Measurements from ENCODE around the gene CLEC11A.
A peak's percentile ranks its signal among the peaks of the same experiment; 100 is the strongest.

Gene CLEC11A

GRCh38 chr19:50725911-50726230 lies 2.7 kb downstream of the CLEC11A start:
- ChIA-PET CTCF (interaction anchor here (0.6 to 5.9 kb wide), 2 partner anchors 21 to 56 kb away, joined by 3 to 75 read pairs; no protein-coding TSS in a partner anchor), POLR2A (interaction anchor here (2.3 kb wide), 1 partner anchor 52 kb away, joined by 19 read pairs; no protein-coding TSS in a partner anchor)
- Histone ChIP-seq H3K27ac (ENCODE audit: extremely low read depth, low read depth, low read length) (peak overlapping the region; percentile 77; the same call in 1 of the 2 replicates), H3K4me1 (ENCODE audit: control insufficient read depth, insufficient read depth, low read length) (peaks cover 7% of the 10 kb centered on the region; the same call in 1 of the 2 replicates), H3K36me3 (ENCODE audit: control insufficient read depth in 2 of 2, insufficient read depth in 1 of 2, low read length in 2 of 2) (no peaks in the 10 kb centered on the region; a peak in 1 of 3 replicates), H3K9me3 (ENCODE audit: control insufficient read depth, insufficient read depth, low read depth, low read length) (no peaks in the 10 kb centered on the region), H3K4me3 (ENCODE audit: low read depth, low read length) (peak overlapping the region; percentile 78)
- TF ChIP-seq ZIC2 (tag by site-specific recombination; IDR thresholded peaks at IDR 0.05) = no peak
- TF ChIP-seq ZNF239 (tag by site-specific recombination; IDR thresholded peaks at IDR 0.05) = peak; percentile 96
- no peak for TF ChIP-seq ZNF777 (tag by site-specific recombination; IDR thresholded peaks at IDR 0.05; ENCODE audit: borderline replicate concordance)

GRCh38 chr19:50728084-50728737 lies 5.0 kb downstream of the CLEC11A start:
- Histone ChIP-seq H3K36me3 (ENCODE audit: control insufficient read depth in 2 of 2, insufficient read depth in 1 of 2, low read length in 2 of 2) (no peaks in the 10 kb centered on the region; a peak in 1 of 3 replicates), H3K27ac (ENCODE audit: extremely low read depth, low read depth, low read length) (no peak overlapping the region), H3K4me3 (ENCODE audit: low read depth, low read length) (no peak overlapping the region), H3K4me1 (ENCODE audit: control insufficient read depth, insufficient read depth, low read length) (peaks cover 7% of the 10 kb centered on the region; the same call in 1 of the 2 replicates), H3K9me3 (ENCODE audit: control insufficient read depth, insufficient read depth, low read depth, low read length) (no peaks in the 10 kb centered on the region)
- CTCF ChIA-PET = interaction anchor here (0.6 to 1.4 kb wide), 6 partner anchors 23 to 1195 kb away, joined by 3 to 4 read pairs (median 3); no protein-coding TSS in a partner anchor
- POLR2A ChIA-PET = interaction anchor here (0.6 to 1.4 kb wide), 3 partner anchors 10 to 66 kb away, joined by 3 to 5 read pairs (median 4); no protein-coding TSS in a partner anchor
- peak; percentile 76 for TF ChIP-seq SP3 (tag by site-specific recombination; IDR thresholded peaks at IDR 0.05)
- no peak for TF ChIP-seq ZNF138 (tag by site-specific recombination; IDR thresholded peaks at IDR 0.05; ENCODE audit: borderline replicate concordance)
- TF ChIP-seq PRDM6 (tag by site-specific recombination; IDR thresholded peaks at IDR 0.05) = no peak
- TF ChIP-seq ZNF549 (tag by site-specific recombination; IDR thresholded peaks at IDR 0.05) = no peak
- no peak for TF ChIP-seq ZNF426 (tag by site-specific recombination; IDR thresholded peaks at IDR 0.05)
- TF ChIP-seq ZIC2 (tag by site-specific recombination; IDR thresholded peaks at IDR 0.05) = no peak
- 0 out of 2 replicates have a peak, but pooled peaks have one; percentile 25 for TF ChIP-seq ZBTB8A (tag by site-specific recombination; IDR thresholded peaks at IDR 0.05)
- peak; percentile 45; the same call in 1 of the 2 replicates for TF ChIP-seq ZFHX2 (tag by site-specific recombination; conservative IDR thresholded peaks at IDR 0.05)
- no peak for TF ChIP-seq ZNF792 (tag by site-specific recombination; IDR thresholded peaks at IDR 0.05)
- TF ChIP-seq KLF9 (tag by site-specific recombination; IDR thresholded peaks at IDR 0.05; ENCODE audit: low read depth) = peak; percentile 51; the same call in 1 of the 2 replicates
- no peak for TF ChIP-seq ZNF639 (tag by site-specific recombination; IDR thresholded peaks at IDR 0.05)
- TF ChIP-seq ZNF140 (tag by site-specific recombination; IDR thresholded peaks at IDR 0.05) = no peak
- no peak for TF ChIP-seq ZSCAN18 (tag by site-specific recombination; IDR thresholded peaks at IDR 0.05)
- TF ChIP-seq SP2 (tag by site-specific recombination; IDR thresholded peaks at IDR 0.05) = peak; percentile 82
- TF ChIP-seq ZNF768 (tag by site-specific recombination; IDR thresholded peaks at IDR 0.05) = no peak
- TF ChIP-seq ZNF133 (tag by site-specific recombination; IDR thresholded peaks at IDR 0.05) = no peak
- TF ChIP-seq ZBTB17 (tag by site-specific recombination; IDR thresholded peaks at IDR 0.05) = 0 out of 2 replicates have a peak, but pooled peaks have one; percentile 38
- TF ChIP-seq HOXC10 (CRISPR knock-in tag; IDR thresholded peaks at IDR 0.05) = no peak
- TF ChIP-seq ZNF248 (tag by site-specific recombination; IDR thresholded peaks at IDR 0.05) = no peak
- no peak for TF ChIP-seq RBAK (tag by site-specific recombination; IDR thresholded peaks at IDR 0.05)
- no peak for TF ChIP-seq ZNF16 (tag by site-specific recombination; IDR thresholded peaks at IDR 0.05; ENCODE audit: low read depth)
- TF ChIP-seq HOXA7 (CRISPR knock-in tag; IDR thresholded peaks at IDR 0.05; ENCODE audit: borderline replicate concordance) = no peak
- 0 out of 2 replicates have a peak, but pooled peaks have one; percentile 21 for TF ChIP-seq ZNF10 (tag by site-specific recombination; IDR thresholded peaks at IDR 0.05)
- TF ChIP-seq TSHZ1 (tag by site-specific recombination; IDR thresholded peaks at IDR 0.05; ENCODE audit: borderline replicate concordance) = no peak
